Measurements from ENCODE around the gene EMX1.
"Not testable (repeated sequence)": the region's sequence is repeated elsewhere in the genome, so short reads cannot be mapped to it uniquely, and the experiment has no call there.

The EMX1 gene

GRCh38 chr2:72901426-72901825 is 15.9 kb upstream of the EMX1 start:
- DNase-seq = no peak

DNA sequence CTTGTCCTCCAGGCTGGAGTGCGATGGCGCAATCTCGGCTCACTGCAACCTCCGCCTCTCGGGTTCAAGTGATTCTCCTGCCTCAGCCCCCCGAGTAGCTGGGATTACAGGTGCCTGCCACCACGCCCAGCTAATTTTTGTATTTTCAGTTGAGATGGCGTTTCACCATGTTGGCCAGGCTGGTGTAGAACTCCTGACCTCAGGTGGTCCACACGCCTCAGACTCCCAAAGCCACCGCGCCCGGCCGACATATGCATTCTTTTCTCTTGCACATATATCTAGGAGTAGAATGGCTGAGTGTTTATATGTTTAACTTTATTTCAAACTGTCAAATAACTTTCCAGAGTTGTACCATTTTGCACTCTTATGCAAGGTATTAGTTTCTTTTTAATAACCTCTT is 9.9 kb upstream of the EMX1 start:
- not testable (repeated sequence) for DNase-seq

- DNase-seq = no peak
These were observed 8.6 kb upstream of the EMX1 start for GRCh38 chr2:72908741-72909140.

GRCh38 chr2:72911256-72911655 is 6.1 kb upstream of the EMX1 start:
- peak; percentile 15 for DNase-seq

- peak; percentile 36 for DNase-seq
These were observed 3.7 kb upstream of the EMX1 start for GRCh38 chr2:72913486-72914205.

DNA sequence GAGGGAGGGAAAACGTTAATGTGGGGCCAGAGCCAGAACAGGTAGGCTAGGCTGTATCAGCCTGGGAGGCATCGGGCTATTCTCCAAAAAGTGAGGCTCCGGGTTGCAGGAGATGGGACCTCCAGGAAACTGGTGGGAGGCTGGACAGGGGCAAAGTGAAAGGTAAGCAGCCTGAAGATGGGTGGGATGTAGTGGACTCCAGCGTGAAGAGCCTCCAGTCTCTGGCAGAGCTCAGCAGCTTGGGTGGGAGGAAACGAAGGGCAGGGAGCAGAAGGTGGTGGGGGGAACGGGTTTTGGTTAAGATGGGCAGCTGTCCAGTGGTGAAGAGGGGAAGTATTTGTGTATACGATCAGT is 3.1 kb upstream of the EMX1 start:
- peak; percentile 30 for DNase-seq

DNA sequence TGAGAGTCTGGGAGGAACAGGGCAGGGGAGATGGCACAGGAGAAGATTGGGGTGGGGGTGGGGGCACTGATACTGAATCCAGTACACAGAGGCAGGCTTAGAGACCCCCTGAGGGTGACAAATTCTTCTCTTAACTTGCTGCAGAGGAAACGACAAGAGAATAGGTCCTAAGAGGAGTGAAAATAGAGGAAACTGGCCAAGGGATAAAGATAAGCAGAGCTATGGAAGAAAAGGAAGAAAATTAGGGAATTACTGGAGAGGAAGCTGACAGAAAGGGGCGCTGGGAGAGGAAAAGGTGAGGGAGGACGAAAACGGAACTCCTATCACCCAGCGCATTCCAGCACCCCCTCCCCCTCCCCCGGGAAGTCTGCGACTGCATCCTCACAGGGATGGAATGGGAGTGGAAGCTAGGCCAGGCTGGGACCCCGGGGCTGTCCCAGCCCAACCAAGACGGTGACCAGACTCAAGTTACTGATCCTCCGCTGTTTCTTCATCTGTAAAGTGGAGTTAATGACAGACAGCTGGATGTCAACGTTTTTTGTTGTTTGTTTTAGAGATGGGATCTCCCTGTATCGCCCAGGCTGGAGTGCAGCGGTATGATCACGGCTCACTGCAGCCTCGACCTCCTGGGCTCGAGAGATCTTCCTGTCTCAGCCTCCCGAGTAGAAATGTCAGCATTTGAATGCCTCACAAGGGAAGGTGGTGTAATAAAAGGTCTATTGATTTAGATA is 2.6 kb upstream of the EMX1 start:
- peak; percentile 29 for DNase-seq

- peak; percentile 55 for DNase-seq
These were observed 1.9 kb upstream of the EMX1 start for GRCh38 chr2:72915320-72915906.

GRCh38 chr2:72915907-72916742 is 1.2 kb upstream of the EMX1 start:
- DNase-seq = peak; percentile 73

- DNase-seq = peak; percentile 61
These were observed 579 bp upstream of the EMX1 start for GRCh38 chr2:72916743-72917137.

- peak; percentile 63 for DNase-seq
These were observed 696 bp downstream of the EMX1 start for GRCh38 chr2:72917877-72918553.

DNA sequence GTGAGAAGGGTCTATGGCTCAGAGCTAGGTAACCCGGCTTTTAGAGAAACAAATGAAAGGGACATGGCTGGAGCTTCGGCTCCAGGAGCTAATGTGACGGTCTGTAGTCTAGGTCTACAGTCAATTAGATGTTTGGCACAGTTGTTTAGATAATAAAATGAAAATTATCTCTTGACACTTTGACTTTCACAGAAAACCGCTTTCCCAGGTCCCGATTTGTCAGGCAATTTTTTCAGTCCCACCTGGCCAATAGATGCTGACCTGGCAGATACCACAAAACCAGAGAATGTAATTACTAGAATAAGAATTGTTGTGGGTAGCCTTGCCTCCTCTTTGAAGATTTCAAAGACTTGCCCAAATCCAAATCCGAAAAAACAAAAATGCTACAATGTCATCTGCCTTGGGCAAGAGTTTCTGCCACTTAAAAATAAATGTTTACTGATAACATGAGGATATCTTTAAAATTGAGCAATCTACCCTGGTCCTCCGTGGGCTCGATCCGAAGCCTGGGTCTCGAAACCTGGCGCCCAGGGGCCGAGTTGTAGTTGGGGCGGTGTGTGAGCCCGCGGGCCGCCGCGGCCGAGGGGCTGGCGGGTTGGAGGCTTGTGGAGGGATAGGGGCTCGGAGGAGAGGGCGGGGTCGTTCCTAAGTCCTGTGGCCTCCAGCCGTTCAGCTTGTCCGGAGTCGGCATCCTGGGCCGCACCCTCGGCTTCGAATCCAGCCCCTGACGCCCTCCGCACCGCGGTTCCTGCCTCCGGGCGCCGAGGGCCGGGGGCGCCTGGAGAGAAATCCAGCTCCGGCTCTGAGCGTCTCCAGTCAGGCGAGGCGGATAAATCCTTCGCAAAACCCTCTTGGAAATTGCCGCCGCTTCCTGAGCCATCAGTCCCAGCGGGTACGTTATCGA is 2.3 kb downstream of the EMX1 start:
- DNase-seq = peak; percentile 50

GRCh38 chr2:72920318-72921087 is 3.2 kb downstream of the EMX1 start:
- DNase-seq = peak; percentile 67

GRCh38 chr2:72921088-72921851 is 4.0 kb downstream of the EMX1 start:
- DNase-seq = peak; percentile 50

DNA sequence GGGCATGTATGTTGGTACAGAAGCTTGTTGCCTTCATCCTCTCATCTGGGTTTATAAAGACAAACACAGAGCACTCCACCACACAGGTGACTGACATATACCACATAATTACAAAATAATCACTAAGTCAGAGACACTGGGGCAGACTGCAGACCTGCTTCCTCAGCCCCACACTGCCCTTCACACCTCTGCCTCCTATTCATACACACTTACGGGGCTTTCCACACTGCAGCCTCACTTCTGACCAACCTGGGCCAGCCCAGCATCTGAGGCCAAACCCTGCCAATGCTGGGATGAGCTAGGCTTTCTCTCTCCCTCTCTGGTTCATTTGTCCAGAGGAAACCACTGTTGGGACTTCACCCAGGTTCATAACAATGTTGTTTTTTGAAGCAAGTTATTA is 4.5 kb downstream of the EMX1 start:
- no peak for DNase-seq

DNA sequence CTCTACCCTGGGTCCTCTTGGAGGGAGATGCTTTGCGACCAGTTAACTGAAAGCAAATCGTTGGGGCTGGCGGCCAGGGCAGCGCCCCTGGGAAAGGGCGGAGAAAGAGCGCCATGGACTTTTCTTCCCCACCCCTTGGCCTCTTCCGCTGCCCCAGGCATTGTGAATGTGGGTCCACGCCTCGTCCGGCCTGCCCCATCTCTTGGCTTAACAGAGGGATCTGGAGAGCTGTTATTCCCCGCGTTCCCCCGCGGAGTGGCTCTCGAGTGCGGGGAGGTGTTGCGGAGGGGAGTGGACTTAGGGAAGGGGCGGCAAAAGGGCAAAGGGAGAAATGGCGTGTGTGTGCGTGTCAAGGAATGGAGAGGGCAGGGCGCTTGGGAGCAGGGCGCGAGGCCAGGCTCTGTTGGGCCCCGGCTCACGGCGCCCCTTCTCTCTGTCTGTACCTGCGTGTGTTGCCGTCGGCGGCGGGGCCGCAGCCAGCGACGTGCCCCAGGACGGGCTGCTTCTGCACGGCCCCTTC is 6.6 kb downstream of the EMX1 start:
- peak; percentile 53 for DNase-seq

- peak; percentile 63 for DNase-seq
These were observed 7.3 kb downstream of the EMX1 start for GRCh38 chr2:72924353-72925240.

DNA sequence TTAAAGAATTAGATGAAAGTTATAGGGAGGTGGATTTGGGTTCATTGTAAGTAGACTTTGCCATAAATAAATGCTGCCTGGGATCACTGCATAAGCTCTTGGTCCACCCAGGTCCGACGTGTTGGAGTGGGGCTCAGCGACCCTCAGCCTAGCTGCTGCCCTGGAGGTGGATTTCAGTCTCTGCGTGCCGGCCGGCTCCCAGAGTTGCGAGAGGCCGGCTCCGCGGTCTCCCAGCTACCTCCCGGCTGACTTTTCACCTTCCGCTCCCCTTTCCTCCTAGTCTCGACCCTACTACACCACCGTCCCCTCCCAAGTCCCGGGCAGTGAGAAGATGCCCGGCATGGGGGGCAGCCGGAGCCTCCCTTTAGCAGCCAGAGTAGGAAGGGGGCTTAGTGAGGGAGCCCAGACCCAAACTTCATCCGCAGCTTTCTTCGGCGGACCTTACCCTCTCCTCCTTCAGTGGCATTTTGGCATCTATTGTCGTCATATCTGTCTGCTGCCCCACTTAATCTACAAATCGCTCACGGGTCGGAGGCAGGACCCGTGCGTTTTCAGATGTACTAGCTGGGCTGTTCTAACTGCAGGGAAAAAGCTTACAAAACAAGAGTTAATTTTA is 8.1 kb downstream of the EMX1 start:
- DNase-seq = peak; percentile 50

Measured in activated CD8-positive, alpha-beta memory T cell treated with anti-CD3 and anti-CD28 coated beads, Interleukin-2, amount 50 U/mL, for 48 hours (primary cell).